ENCODE data around the gene PLXNA2. TPM values are rescaled to one million over a fixed set of nuclear protein-coding genes. Genes with fewer than 3 reads are reported as not detected.
A peak's percentile ranks its signal among the peaks of the same experiment; 100 is the strongest.

PLXNA2 gene
- total RNA-seq, 1 donor from 2014 or later: 17.7 TPM

DNA sequence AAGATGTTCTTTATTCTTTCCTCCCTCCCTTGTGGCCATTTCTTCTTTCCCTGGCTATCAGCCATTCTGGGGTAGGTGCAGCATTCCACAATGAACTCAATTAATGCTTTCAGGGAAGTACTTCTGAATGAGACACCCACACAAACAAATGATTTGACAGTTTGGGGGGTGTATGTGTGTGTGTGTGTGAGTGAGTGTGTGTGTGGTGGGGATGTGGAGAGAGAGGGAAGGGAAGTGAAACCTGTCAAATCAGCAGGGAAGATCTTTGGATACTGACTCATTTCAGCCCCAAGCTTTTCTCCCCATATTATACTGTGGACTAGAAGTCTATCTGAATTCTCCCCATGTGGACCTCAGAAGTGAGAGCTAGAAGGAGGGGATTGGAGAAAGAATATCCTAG lies 178.3 kb downstream of the PLXNA2 start:
- Mint-ChIP-seq H3K9me3 (ENCODE audit: unreplicated experiment) (peaks cover 2% of the 10 kb centered on the region), H3K27me3 (ENCODE audit: low read depth, unreplicated experiment) (peaks cover 15% of the 10 kb centered on the region), H3K36me3 (ENCODE audit: low read depth, unreplicated experiment) (no peaks in the 10 kb centered on the region), H3K4me3 (ENCODE audit: unreplicated experiment) (no peak overlapping the region), H3K27ac (ENCODE audit: unreplicated experiment) (no peak overlapping the region), H3K4me1 (ENCODE audit: low read depth, unreplicated experiment) (peaks cover 17% of the 10 kb centered on the region)
- no peak overlapping the region for H3K27ac ChIP-seq (ENCODE audit: low read depth, low read length)
- no peaks in the 10 kb centered on the region for H3K27me3 ChIP-seq (ENCODE audit: insufficient read depth, low read length)
- H3K4me1 ChIP-seq (ENCODE audit: insufficient read depth, low read length): no peaks in the 10 kb centered on the region
- H3K4me3 ChIP-seq (ENCODE audit: insufficient read depth, low read depth, low read length): no peak overlapping the region
- H3K4me2 ChIP-seq (ENCODE audit: low read length): no peak overlapping the region
- no peak for TF ChIP-seq EZH2 (IDR thresholded peaks at IDR 0.05; ENCODE audit: insufficient read depth, low read length)
- TF ChIP-seq, protein P1, sequence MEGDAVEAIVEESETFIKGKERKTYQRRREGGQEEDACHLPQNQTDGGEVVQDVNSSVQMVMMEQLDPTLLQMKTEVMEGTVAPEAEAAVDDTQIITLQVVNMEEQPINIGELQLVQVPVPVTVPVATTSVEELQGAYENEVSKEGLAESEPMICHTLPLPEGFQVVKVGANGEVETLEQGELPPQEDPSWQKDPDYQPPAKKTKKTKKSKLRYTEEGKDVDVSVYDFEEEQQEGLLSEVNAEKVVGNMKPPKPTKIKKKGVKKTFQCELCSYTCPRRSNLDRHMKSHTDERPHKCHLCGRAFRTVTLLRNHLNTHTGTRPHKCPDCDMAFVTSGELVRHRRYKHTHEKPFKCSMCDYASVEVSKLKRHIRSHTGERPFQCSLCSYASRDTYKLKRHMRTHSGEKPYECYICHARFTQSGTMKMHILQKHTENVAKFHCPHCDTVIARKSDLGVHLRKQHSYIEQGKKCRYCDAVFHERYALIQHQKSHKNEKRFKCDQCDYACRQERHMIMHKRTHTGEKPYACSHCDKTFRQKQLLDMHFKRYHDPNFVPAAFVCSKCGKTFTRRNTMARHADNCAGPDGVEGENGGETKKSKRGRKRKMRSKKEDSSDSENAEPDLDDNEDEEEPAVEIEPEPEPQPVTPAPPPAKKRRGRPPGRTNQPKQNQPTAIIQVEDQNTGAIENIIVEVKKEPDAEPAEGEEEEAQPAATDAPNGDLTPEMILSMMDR (IDR thresholded peaks at IDR 0.05; ENCODE audit: insufficient read depth, low read depth, low read length): no peak
- H4K20me1 ChIP-seq (ENCODE audit: insufficient read depth, low read length): no peaks in the 10 kb centered on the region
- H3K9me3 ChIP-seq (ENCODE audit: insufficient read depth, low read depth, low read length): no peaks in the 10 kb centered on the region
- peak; percentile 55 for DNase-seq (ENCODE audit: low read depth)
- H3K9ac ChIP-seq (ENCODE audit: low read length): no peak overlapping the region
- no peak for FAIRE-seq
- H3K36me3 ChIP-seq (ENCODE audit: insufficient read depth, low read length): peaks cover 5% of the 10 kb centered on the region
- no peaks in the 10 kb centered on the region for H3K79me2 ChIP-seq (ENCODE audit: insufficient read depth, low read length)
- H2AFZ ChIP-seq (ENCODE audit: low read depth, low read length): no peak overlapping the region

GRCh38 chr1:208061632-208062031 lies 182.6 kb downstream of the PLXNA2 start:
- no peaks in the 10 kb centered on the region for H4K20me1 ChIP-seq (ENCODE audit: insufficient read depth, low read length)
- no peaks in the 10 kb centered on the region for H3K9me3 ChIP-seq (ENCODE audit: insufficient read depth, low read depth, low read length)
- no peaks in the 10 kb centered on the region for H3K79me2 ChIP-seq (ENCODE audit: insufficient read depth, low read length)
- H3K27ac ChIP-seq (ENCODE audit: low read depth, low read length): no peak overlapping the region
- TF ChIP-seq, protein P1 (IDR thresholded peaks at IDR 0.05; ENCODE audit: insufficient read depth, low read depth, low read length): no peak
- no peak for TF ChIP-seq EZH2 (IDR thresholded peaks at IDR 0.05; ENCODE audit: insufficient read depth, low read length)
- H3K4me2 ChIP-seq (ENCODE audit: low read length): no peak overlapping the region
- H3K27me3 ChIP-seq (ENCODE audit: insufficient read depth, low read length): no peaks in the 10 kb centered on the region
- FAIRE-seq (no peak), DNase-seq (ENCODE audit: low read depth) (no peak)
- H3K27me3 Mint-ChIP-seq (ENCODE audit: low read depth, unreplicated experiment): peaks cover 20% of the 10 kb centered on the region
- no peaks in the 10 kb centered on the region for H3K9me3 Mint-ChIP-seq (ENCODE audit: unreplicated experiment)
- H3K4me1 ChIP-seq (ENCODE audit: insufficient read depth, low read length): peaks cover 2% of the 10 kb centered on the region
- peaks cover 2% of the 10 kb centered on the region for H3K36me3 ChIP-seq (ENCODE audit: insufficient read depth, low read length)
- no peak overlapping the region for H2AFZ ChIP-seq (ENCODE audit: low read depth, low read length)
- H3K36me3 Mint-ChIP-seq (ENCODE audit: low read depth, unreplicated experiment): no peaks in the 10 kb centered on the region
- no peak overlapping the region for H3K4me3 ChIP-seq (ENCODE audit: insufficient read depth, low read depth, low read length)
- no peak overlapping the region for H3K27ac Mint-ChIP-seq (ENCODE audit: unreplicated experiment)
- no peak overlapping the region for H3K4me3 Mint-ChIP-seq (ENCODE audit: unreplicated experiment)
- peaks cover 26% of the 10 kb centered on the region for H3K4me1 Mint-ChIP-seq (ENCODE audit: low read depth, unreplicated experiment)
- no peak overlapping the region for H3K9ac ChIP-seq (ENCODE audit: low read length)

GRCh38 chr1:208061118-208061517 lies 183.1 kb downstream of the PLXNA2 start:
- H3K9ac ChIP-seq (ENCODE audit: low read length): no peak overlapping the region
- H4K20me1 ChIP-seq (ENCODE audit: insufficient read depth, low read length): no peaks in the 10 kb centered on the region
- DNase-seq (ENCODE audit: low read depth): no peak
- H3K4me1 Mint-ChIP-seq (ENCODE audit: low read depth, unreplicated experiment): peaks cover 22% of the 10 kb centered on the region
- no peaks in the 10 kb centered on the region for H3K27me3 ChIP-seq (ENCODE audit: insufficient read depth, low read length)
- H3K4me3 Mint-ChIP-seq (ENCODE audit: unreplicated experiment): no peak overlapping the region
- peaks cover 2% of the 10 kb centered on the region for H3K4me1 ChIP-seq (ENCODE audit: insufficient read depth, low read length)
- H3K27ac Mint-ChIP-seq (ENCODE audit: unreplicated experiment): no peak overlapping the region
- H3K9me3 ChIP-seq (ENCODE audit: insufficient read depth, low read depth, low read length): no peaks in the 10 kb centered on the region
- no peaks in the 10 kb centered on the region for H3K79me2 ChIP-seq (ENCODE audit: insufficient read depth, low read length)
- H3K9me3 Mint-ChIP-seq (ENCODE audit: unreplicated experiment): no peaks in the 10 kb centered on the region
- H3K36me3 Mint-ChIP-seq (ENCODE audit: low read depth, unreplicated experiment): peaks cover 2% of the 10 kb centered on the region
- TF ChIP-seq, protein P1 (IDR thresholded peaks at IDR 0.05; ENCODE audit: insufficient read depth, low read depth, low read length): no peak
- no peak for TF ChIP-seq EZH2 (IDR thresholded peaks at IDR 0.05; ENCODE audit: insufficient read depth, low read length)
- H3K27ac ChIP-seq (ENCODE audit: low read depth, low read length): no peak overlapping the region
- H2AFZ ChIP-seq (ENCODE audit: low read depth, low read length): no peak overlapping the region
- H3K27me3 Mint-ChIP-seq (ENCODE audit: low read depth, unreplicated experiment): peaks cover 21% of the 10 kb centered on the region
- no peak for FAIRE-seq
- H3K4me2 ChIP-seq (ENCODE audit: low read length): no peak overlapping the region
- no peak overlapping the region for H3K4me3 ChIP-seq (ENCODE audit: insufficient read depth, low read depth, low read length)
- peaks cover 2% of the 10 kb centered on the region for H3K36me3 ChIP-seq (ENCODE audit: insufficient read depth, low read length)

Measured in astrocyte (in vitro differentiated cells and primary cell).